K562 (cell line): ENCODE measurements around the gene EEF1B2. TPM values are rescaled to one million over a fixed set of nuclear protein-coding genes. Genes with fewer than 3 reads are reported as not detected.
"Not testable (repeated sequence)": the region's sequence is repeated elsewhere in the genome, so short reads cannot be mapped to it uniquely, and the experiment has no call there.

Source experiments
- ATAC-seq: fragments of 200-7000 bp; cut with Tn5 transposase; 3 replicates; pipeline ENCODE4 v1.9.1; 2020; ENCODE audit warnings: moderate library complexity
- BruUV-seq: library from RNA; stranded (reverse); fragments of 400-500 nt; replicated peaks from 2 replicates; lab custom pipeline; 2021; lab: Mats Ljungman, UMichigan
- CTCF ChIA-PET: fragments of 300-600 bp; formaldehyde crosslinking; extraction: SDS; loops from one replicate; lab custom pipeline; 2021; ENCODE audit warnings: low intra/inter-chr PET ratio; lab: Yijun Ruan, JAX
- POLR2A ChIA-PET: fragments of 300-600, 350-650 bp; sonication (Branson Sonifier 250); formaldehyde crosslinking; extraction: SDS; loops from one replicate; lab custom pipeline; 2021; ENCODE audit warnings: antibody characterized with exemption, inconsistent platforms; lab: Yijun Ruan, JAX
- DNase-seq, 4 experiments: peaks; one replicate each; pipeline versions ENCODE4 v3.0.0 to v3.0.0-alpha.2; 2011 to 2018; ENCODE audit warnings: low spot score in 3 of 4, mixed read lengths in 3 of 4; ENCODE audit errors: extremely low read depth in 1 of 4
- FAIRE-seq: peaks from 2 replicates; lab custom pipeline; 2011; peaks lifted over from hg19 to GRCh38; lab: Jason Lieb, UNC
- H2AFZ ChIP-seq: 2 replicates; pipeline ENCODE4 v1.6.0; 2011; ENCODE audit warnings: low read depth, low read length, control low read depth, inconsistent platforms
- H3K27ac ChIP-seq: fragments of 200-600 bp; 3 replicates; pipeline ENCODE4 v1.8.0; 2011; ENCODE audit warnings: low read depth, mild to moderate bottlenecking, control low read depth, inconsistent platforms, low read length, moderate library complexity, mixed read lengths; ENCODE audit errors: extremely low read depth
- H3K27me3 ChIP-seq, 2 experiments: fragments of 300-600 bp in 1 of 2; 2 replicates in 1 of 2; 3 replicates in 1 of 2; pipeline versions ENCODE4 v1.6.0 to v1.8.0; 2011; ENCODE audit warnings: inconsistent platforms in 2 of 2, low read length in 2 of 2, mild to moderate bottlenecking in 1 of 2, mixed read lengths in 1 of 2, moderate library complexity in 1 of 2; ENCODE audit not compliant: control insufficient read depth in 2 of 2, insufficient read depth in 2 of 2
- H3K36me3 ChIP-seq: fragments of 300-600 bp; 3 replicates; pipeline ENCODE4 v1.8.0; 2011; ENCODE audit warnings: mild to moderate bottlenecking, low read length, inconsistent platforms; ENCODE audit not compliant: control insufficient read depth, insufficient read depth
- H3K4me1 ChIP-seq, 2 experiments: fragments of 200-600 bp in 1 of 2; replicated peaks in 1 of 2; 2 replicates in 1 of 2; 3 replicates in 1 of 2; pipeline versions ENCODE4 v1.5.1 to v1.8.0; 2011; ENCODE audit warnings: inconsistent platforms in 2 of 2, low read length in 2 of 2, mild to moderate bottlenecking in 1 of 2, mixed read lengths in 1 of 2, moderate library complexity in 1 of 2; ENCODE audit not compliant: control insufficient read depth in 2 of 2, insufficient read depth in 2 of 2
- H3K4me2 ChIP-seq: 2 replicates; pipeline ENCODE4 v1.6.1; 2011; ENCODE audit warnings: low read length, control low read depth, inconsistent platforms, mixed read lengths; ENCODE audit not compliant: insufficient read depth
- H3K4me3 ChIP-seq: fragments of 200-600 bp; sonication (generic), shearing (Covaris generic); 2 replicates; pipeline ENCODE4 v1.5.1; 2016; ENCODE audit warnings: control low read depth, inconsistent platforms
- H3K79me2 ChIP-seq: fragments of 200-600 bp; 3 replicates; pipeline ENCODE4 v1.8.0; 2011; ENCODE audit warnings: low read length, inconsistent platforms; ENCODE audit not compliant: control insufficient read depth, insufficient read depth
- H3K9ac ChIP-seq, 2 experiments: 2 replicates each; pipeline versions ENCODE4 v1.6.0 to v1.6.1; 2011; ENCODE audit warnings: low read depth in 2 of 2, low read length in 2 of 2, control low read depth in 1 of 2, inconsistent platforms in 1 of 2, mild to moderate bottlenecking in 1 of 2, mixed read lengths in 1 of 2; ENCODE audit not compliant: insufficient read depth in 1 of 2
- H3K9me1 ChIP-seq: one replicate; pipeline ENCODE4 v1.6.0; 2011; ENCODE audit warnings: inconsistent platforms, mild to moderate bottlenecking, low read length, moderate library complexity; ENCODE audit not compliant: control insufficient read depth, insufficient read depth
- H3K9me3 ChIP-seq: replicated peaks from 2 replicates; pipeline ENCODE4 v1.5.1; 2011; ENCODE audit warnings: low read depth, low read length, inconsistent platforms; ENCODE audit not compliant: control insufficient read depth, insufficient read depth
- H4K20me1 ChIP-seq: replicated peaks from 2 replicates; pipeline ENCODE4 v1.6.1; 2011; ENCODE audit warnings: low read length, inconsistent platforms, mixed read lengths; ENCODE audit not compliant: control insufficient read depth, insufficient read depth
- WGBS: fragments of 100-300 bp; shearing (Covaris generic); methylation state at CpG from one replicate; pipeline ENCODE4 v1.1.6; 2016; ENCODE audit warnings: low coverage, mixed read lengths; ENCODE audit not compliant: insufficient coverage; ENCODE audit errors: missing lambda C conversion rate; 5-methylcytosine and 5-hydroxymethylcytosine counted together
- in situ Hi-C: fragments of 300-500 bp; cut with MboI; formaldehyde crosslinking; loops from 4 replicates; pipeline ENCODE4 v1.15.0; 2018; ENCODE audit warnings: inconsistent platforms, mixed read lengths
- intact Hi-C: fragments of 100-400 bp; cut with micrococcal nuclease; formaldehyde crosslinking; loops from 2 replicates; pipeline ENCODE4 v1.14.2; 2022
- polyA plus RNA-seq, 8 experiments: library from polyadenylated mRNA; depleted of rRNA in 4 of 8; stranded (reverse) in 5 of 8; unstranded in 3 of 8; fragments of >200 nt; fragmentation: Nextera tagmentation in 2 of 8; fragmentation: Illumina TruSeq in 1 of 8; extraction: Ambion mirVana in 2 of 8; extraction: Trizol in 1 of 8; gene quantifications; 2 replicates each; pipeline versions ENCODE4 v1.2.1 to v1.2.3, GENCODE V29; 2011 to 2014; ENCODE audit warnings: inconsistent platforms in 1 of 8, missing spikeins in 1 of 8
- total RNA-seq, 7 experiments: library from RNA; depleted of rRNA in 6 of 7; stranded (reverse); fragments of >200 nt in 6 of 7; fragmentation: Illumina TruSeq in 2 of 7; extraction: Trizol in 2 of 7; gene quantifications; 2 replicates each; pipeline versions ENCODE4 v1.2.1 to v1.2.3, GENCODE V29; 2011 to 2021; ENCODE audit warnings: low replicate concordance in 1 of 7

The EEF1B2 gene
- total and polyA plus RNA-seq, 9 of the 15 experiments (the other 6 are each of a cell fraction or from before 2014, with no cell fraction given): 522 to 1,148 (median 893) TPM

GRCh38 chr2:206168230-206168629 lies 8.5 kb downstream of the EEF1B2 start:
- FAIRE-seq, H3K9me3 ChIP-seq, in situ Hi-C loops, H2AFZ ChIP-seq, H3K27ac ChIP-seq, H3K79me2 ChIP-seq, intact Hi-C loops, CTCF ChIA-PET, H3K4me3 ChIP-seq, H3K27me3 ChIP-seq, H4K20me1 ChIP-seq, H3K4me2 ChIP-seq, H3K9me1 ChIP-seq, H3K4me1 ChIP-seq, BruUV-seq, H3K9ac ChIP-seq, ATAC-seq, DNase-seq: not testable (repeated sequence)
- peaks cover 12% of the 10 kb centered on the region for H3K36me3 ChIP-seq
- 13% methylated on average over 2 of the region's 4 CpGs for WGBS
- POLR2A ChIA-PET: interaction anchor here (1.2 kb wide), 1 partner anchor 9 kb away, joined by 4 read pairs; the partner anchor contains the start of gene EEF1B2

- H3K4me2 ChIP-seq, H3K4me3 ChIP-seq, H3K27me3 ChIP-seq, ATAC-seq, CTCF ChIA-PET, DNase-seq, H3K27ac ChIP-seq, H3K9ac ChIP-seq, POLR2A ChIA-PET, BruUV-seq, H2AFZ ChIP-seq, H3K36me3 ChIP-seq, H3K9me1 ChIP-seq, H3K4me1 ChIP-seq, H4K20me1 ChIP-seq, FAIRE-seq, intact Hi-C loops, H3K9me3 ChIP-seq, H3K79me2 ChIP-seq, in situ Hi-C loops: not testable (repeated sequence)
- WGBS: 7% methylated on average over 6 of the region's 52 CpGs
These were observed 12.1 kb downstream of the EEF1B2 start for GRCh38 chr2:206171624-206172397.
